HepG2 (cell line): Measurements from ENCODE around the gene SRP72. TPM values are rescaled to one million over a fixed set of nuclear protein-coding genes. Genes with fewer than 3 reads are reported as not detected.
A peak's percentile ranks its signal among the peaks of the same experiment; 100 is the strongest.

Source experiments
- ATAC-seq: fragments of 200-7000 bp; cut with Tn5 transposase; 3 replicates; pipeline ENCODE4 v1.9.1; 2020; ENCODE audit warnings: mild to moderate bottlenecking, moderate library complexity
- BruUV-seq: library from RNA; stranded (reverse); fragments of 400-500 nt; replicated peaks from 2 replicates; lab custom pipeline; 2021; lab: Mats Ljungman, UMichigan
- CTCF ChIA-PET: fragments of 300-600 bp; formaldehyde crosslinking; extraction: SDS; loops from one replicate; lab custom pipeline; 2021; ENCODE audit warnings: low total read pairs, inconsistent platforms, low intra/inter-chr PET ratio; lab: Yijun Ruan, JAX
- POLR2A ChIA-PET: fragments of 350-600 bp; sonication (Branson Sonifier 250); formaldehyde crosslinking; loops from one replicate; lab custom pipeline; 2020; ENCODE audit warnings: antibody characterized with exemption, inconsistent platforms; lab: Yijun Ruan, JAX
- DNase-seq: peaks from one replicate; pipeline ENCODE4 v3.0.0-alpha.2; 2015; ENCODE audit warnings: low spot score
- FAIRE-seq: peaks from 3 replicates; lab custom pipeline; 2011; peaks lifted over from hg19 to GRCh38; lab: Jason Lieb, UNC
- H2AFZ ChIP-seq: one replicate; pipeline ENCODE4 v1.6.1; 2011; ENCODE audit warnings: low read length, inconsistent platforms
- H3K27ac ChIP-seq: fragments of 300-600 bp; 3 replicates; pipeline ENCODE4 v1.8.0; 2011; ENCODE audit warnings: mixed run types, mild to moderate bottlenecking, mixed read lengths, low read length, inconsistent platforms; ENCODE audit not compliant: insufficient read depth; ENCODE audit errors: extremely low read length
- H3K27me3 ChIP-seq, 2 experiments: fragments of 200-600 bp in 1 of 2; 2 replicates in 1 of 2; 3 replicates in 1 of 2; pipeline versions ENCODE4 v1.6.0 to v1.8.0; 2011; ENCODE audit warnings: low read length in 2 of 2, mild to moderate bottlenecking in 2 of 2, moderate library complexity in 2 of 2, inconsistent platforms in 1 of 2; ENCODE audit not compliant: insufficient read depth in 2 of 2, control insufficient read depth in 1 of 2
- H3K36me3 ChIP-seq, 2 experiments: fragments of 200-600 bp in 1 of 2; replicated peaks in 1 of 2; 2 replicates in 1 of 2; 3 replicates in 1 of 2; pipeline versions ENCODE4 v1.5.1 to v1.8.0; 2011; ENCODE audit warnings: low read length in 2 of 2, inconsistent platforms in 1 of 2; ENCODE audit not compliant: insufficient read depth in 2 of 2, control insufficient read depth in 1 of 2
- H3K4me1 ChIP-seq: 2 replicates; pipeline ENCODE4 v1.5.1; 2012; ENCODE audit warnings: low read length, inconsistent platforms; ENCODE audit not compliant: insufficient read depth
- H3K4me2 ChIP-seq: 2 replicates; pipeline ENCODE4 v1.6.0; 2011; ENCODE audit warnings: low read depth, low read length, inconsistent platforms
- H3K4me3 ChIP-seq, 3 experiments: fragments of 200-600 bp in 1 of 3; sonication (generic), shearing (Covaris generic) in 1 of 3; replicated peaks in 1 of 3; 2 replicates each; pipeline ENCODE4 v1.5.1; 2011 to 2016; ENCODE audit warnings: low read length in 3 of 3, inconsistent platforms in 2 of 3, low read depth in 2 of 3, mild to moderate bottlenecking in 2 of 3, control low read depth in 1 of 3, mixed read lengths in 1 of 3; ENCODE audit not compliant: insufficient read depth in 1 of 3
- H3K79me2 ChIP-seq: one replicate; pipeline ENCODE4 v1.6.1; 2011; ENCODE audit warnings: low read length, inconsistent platforms; ENCODE audit not compliant: insufficient read depth
- H3K9ac ChIP-seq: 2 replicates; pipeline ENCODE4 v1.6.0; 2011; ENCODE audit warnings: mild to moderate bottlenecking, low read depth, low read length, inconsistent platforms; ENCODE audit not compliant: insufficient read depth
- H3K9me3 ChIP-seq: 2 replicates; pipeline ENCODE4 v1.5.1; 2012; ENCODE audit warnings: mild to moderate bottlenecking, low read length
- H4K20me1 ChIP-seq: 2 replicates; pipeline ENCODE4 v1.6.0; 2011; ENCODE audit warnings: inconsistent platforms, mild to moderate bottlenecking, low read length, moderate library complexity; ENCODE audit not compliant: insufficient read depth
- CTCF ChIP-seq: sonication (generic); formaldehyde crosslinking; IDR thresholded peaks from 2 replicates; pipeline ENCODE4 v1.5.0; 2020; ENCODE audit warnings: mild to moderate bottlenecking, missing genetic modification reagents, moderate library complexity
- GATA4 ChIP-seq: sonication (generic); IDR thresholded peaks from 2 replicates; pipeline ENCODE4 v1.6.1; 2016; ENCODE audit warnings: antibody characterized with exemption, low read depth, borderline replicate concordance
- HNRNPK ChIP-seq: fragments of 200-400 bp; formaldehyde crosslinking; IDR thresholded peaks from 2 replicates; pipeline ENCODE4 v1.6.1; 2018; ENCODE audit warnings: low read length, low read depth, moderate library complexity, mild to moderate bottlenecking; ENCODE audit not compliant: poor library complexity, severe bottlenecking
- SNAPC2 ChIP-seq: sonication (generic); formaldehyde crosslinking; IDR thresholded peaks from 2 replicates; pipeline ENCODE4 v1.8.1; 2022; ENCODE audit warnings: mild to moderate bottlenecking, missing genetic modification reagents
- STAG1 ChIP-seq: sonication (generic); formaldehyde crosslinking; IDR thresholded peaks from 2 replicates; pipeline ENCODE4 v1.4.0; 2020; ENCODE audit warnings: missing genetic modification reagents
- ZNF234 ChIP-seq: sonication (generic); formaldehyde crosslinking; conservative IDR thresholded peaks from 2 replicates; pipeline ENCODE4 v1.5.1; 2020; ENCODE audit warnings: mild to moderate bottlenecking, missing genetic modification reagents
- ZNF709 ChIP-seq: sonication (generic); formaldehyde crosslinking; IDR thresholded peaks from 2 replicates; pipeline ENCODE4 v1.5.0; 2020; ENCODE audit warnings: mild to moderate bottlenecking, missing genetic modification reagents
- ZNF747 ChIP-seq: sonication (generic); formaldehyde crosslinking; IDR thresholded peaks from 2 replicates; pipeline ENCODE4 v1.8.1; 2023; ENCODE audit warnings: missing genetic modification reagents, mild to moderate bottlenecking, borderline replicate concordance
- ZNF761 ChIP-seq: sonication (generic); formaldehyde crosslinking; conservative IDR thresholded peaks from 2 replicates; pipeline ENCODE4 v1.4.0; 2020; ENCODE audit warnings: mild to moderate bottlenecking, missing genetic modification reagents
- WGBS: methylation state at CpG from one replicate; pipeline ENCODE4 v1.1.6; 2017; ENCODE audit warnings: low lambda C conversion rate; 5-methylcytosine and 5-hydroxymethylcytosine counted together
- in situ Hi-C: cut with HindIII; loops from 2 replicates; pipeline ENCODE4 v1.10.0; 2017; ENCODE audit warnings: low pct_unique_long_range_greater_than_20kb; ENCODE audit not compliant: extremely low pct_ligation_motif_present
- intact Hi-C: fragments of 100-400 bp; cut with micrococcal nuclease; formaldehyde crosslinking; loops from one replicate; pipeline ENCODE4 v1.10.0; 2022; ENCODE audit not compliant: unreplicated experiment
- polyA plus RNA-seq, 8 experiments: library from polyadenylated mRNA; depleted of rRNA in 3 of 8; stranded (reverse) in 7 of 8; unstranded in 1 of 8; fragments of >200 nt; fragmentation: Illumina TruSeq in 4 of 8; extraction: Trizol in 4 of 8; gene quantifications; 2 replicates each; pipeline versions ENCODE4 v1.2.1 to v1.2.3, GENCODE V29; 2011 to 2016; ENCODE audit warnings: low read depth in 4 of 8, missing spikeins in 1 of 8, mixed read lengths in 1 of 8; ENCODE audit not compliant: insufficient read depth in 1 of 8
- total RNA-seq, 5 experiments: library from RNA; depleted of rRNA; stranded (reverse); fragments of >200 nt; fragmentation: Illumina TruSeq; extraction: Trizol; gene quantifications; 2 replicates each; pipeline ENCODE4 v1.2.3, GENCODE V29; 2016; ENCODE audit warnings: low read depth in 1 of 5
- TF ChIP-seq, protein P1 (sequence below): sonication (generic); formaldehyde crosslinking; IDR thresholded peaks from 2 replicates; pipeline ENCODE4 v1.5.0; 2020; ENCODE audit warnings: missing genetic modification reagents
- TF ChIP-seq, protein P2 (sequence below): sonication (generic); formaldehyde crosslinking; IDR thresholded peaks from 2 replicates; pipeline ENCODE4 v1.4.0; 2020; ENCODE audit warnings: missing genetic modification reagents

The SRP72 gene
- total and polyA plus RNA-seq, 2 of the 13 experiments (the other 11 are each of a cell fraction or from before 2014, with no cell fraction given): 64.9 to 75.6 TPM

- POLR2A ChIA-PET: interaction anchor here (1.4 to 2.3 kb wide), 2 partner anchors 10 to 11 kb away, joined by 8 read pairs; partner anchors contain the start of genes PAICS and PPAT
- Histone ChIP-seq H2AFZ (no peak overlapping the region), H3K4me3 (no peak overlapping the region), H3K36me3 (peaks cover 0 to 3% of the 10 kb centered on the region in 2 experiments; a peak in 3 of 5 replicates), H3K27ac (no peak overlapping the region), H3K9me3 (no peaks in the 10 kb centered on the region), H3K9ac (no peak overlapping the region), H3K27me3 (no peaks in the 10 kb centered on the region), H3K4me2 (no peak overlapping the region), H3K79me2 (peaks cover 100% of the 10 kb centered on the region), H3K4me1 (peaks cover 26% of the 10 kb centered on the region), H4K20me1 (peaks cover 14% of the 10 kb centered on the region; the same call in 1 of the 2 replicates)
- ATAC-seq (no peak), FAIRE-seq (no peak), DNase-seq (no peak)
- no peak for TF ChIP-seq ZNF761
- no peak for TF ChIP-seq ZNF747
- TF ChIP-seq ZNF234 (CRISPR knock-in tag): no peak
- TF ChIP-seq SNAPC2 (CRISPR knock-in tag): no peak
- peak; percentile 35; the same call in 1 of the 2 replicates for TF ChIP-seq STAG1 (CRISPR knock-in tag)
- no peak for TF ChIP-seq ZNF709 (CRISPR knock-in tag)
- TF ChIP-seq, protein P1, sequence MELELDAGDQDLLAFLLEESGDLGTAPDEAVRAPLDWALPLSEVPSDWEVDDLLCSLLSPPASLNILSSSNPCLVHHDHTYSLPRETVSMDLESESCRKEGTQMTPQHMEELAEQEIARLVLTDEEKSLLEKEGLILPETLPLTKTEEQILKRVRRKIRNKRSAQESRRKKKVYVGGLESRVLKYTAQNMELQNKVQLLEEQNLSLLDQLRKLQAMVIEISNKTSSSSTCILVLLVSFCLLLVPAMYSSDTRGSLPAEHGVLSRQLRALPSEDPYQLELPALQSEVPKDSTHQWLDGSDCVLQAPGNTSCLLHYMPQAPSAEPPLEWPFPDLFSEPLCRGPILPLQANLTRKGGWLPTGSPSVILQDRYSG: no peak
- peak; percentile 44 for TF ChIP-seq CTCF
- TF ChIP-seq HNRNPK: no peak
- TF ChIP-seq, protein P2, sequence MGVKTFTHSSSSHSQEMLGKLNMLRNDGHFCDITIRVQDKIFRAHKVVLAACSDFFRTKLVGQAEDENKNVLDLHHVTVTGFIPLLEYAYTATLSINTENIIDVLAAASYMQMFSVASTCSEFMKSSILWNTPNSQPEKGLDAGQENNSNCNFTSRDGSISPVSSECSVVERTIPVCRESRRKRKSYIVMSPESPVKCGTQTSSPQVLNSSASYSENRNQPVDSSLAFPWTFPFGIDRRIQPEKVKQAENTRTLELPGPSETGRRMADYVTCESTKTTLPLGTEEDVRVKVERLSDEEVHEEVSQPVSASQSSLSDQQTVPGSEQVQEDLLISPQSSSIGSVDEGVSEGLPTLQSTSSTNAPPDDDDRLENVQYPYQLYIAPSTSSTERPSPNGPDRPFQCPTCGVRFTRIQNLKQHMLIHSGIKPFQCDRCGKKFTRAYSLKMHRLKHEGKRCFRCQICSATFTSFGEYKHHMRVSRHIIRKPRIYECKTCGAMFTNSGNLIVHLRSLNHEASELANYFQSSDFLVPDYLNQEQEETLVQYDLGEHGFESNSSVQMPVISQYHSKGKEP (CRISPR knock-in tag): no peak
- TF ChIP-seq GATA4: no peak
- no TSS peak for BruUV-seq
- intact Hi-C loops: loop anchor here (2.0 to 10.0 kb wide), 3 partner anchors 42 to 410 kb away; partner anchors contain the start of gene SRP72
- in situ Hi-C loops: no loop called here
- CTCF ChIA-PET: interaction anchor here (2.0 kb wide), 1 partner anchor 119 kb away, joined by 12 read pairs; no protein-coding TSS in a partner anchor
- 91% methylated on average over 5 of the region's 5 CpGs for WGBS
Measured at GRCh38 chr4:56424697-56425514, 42.5 kb upstream of the SRP72 start.
